ENCODE measurements around the gene VRK1.

The VRK1 gene

GRCh38 chr14:96895658-96896271 lies 98.6 kb downstream of the VRK1 start:
- no peak overlapping the region for H3K27ac ChIP-seq
- no peak for TF ChIP-seq CTCF (conservative IDR thresholded peaks at IDR 0.05)

- TF ChIP-seq CTCF (conservative IDR thresholded peaks at IDR 0.05) = no peak
- no peak overlapping the region for H3K27ac ChIP-seq
Measured at GRCh38 chr14:96897184-96897583, 100.0 kb downstream of the VRK1 start.

DNA sequence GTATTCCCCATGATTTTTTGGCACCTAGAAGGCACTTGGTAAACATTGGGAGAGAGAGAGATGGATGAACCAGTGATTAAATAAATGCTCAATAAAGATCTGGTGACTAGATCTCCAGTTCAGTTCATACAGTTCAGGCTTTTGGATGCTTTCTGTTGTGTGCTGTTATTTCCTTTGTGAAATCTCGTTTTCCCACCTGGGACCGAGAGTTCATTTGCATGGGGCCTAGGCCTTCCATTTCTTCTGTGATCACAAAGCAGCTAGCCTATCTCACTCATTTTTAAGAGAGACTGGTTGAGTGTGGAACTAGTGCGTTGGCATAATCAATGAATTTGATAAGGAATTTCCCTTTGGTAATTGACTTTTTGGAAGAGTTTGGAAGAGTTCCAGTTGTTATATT lies 104.0 kb downstream of the VRK1 start:
- no peak for TF ChIP-seq CTCF (conservative IDR thresholded peaks at IDR 0.05)
- H3K27ac ChIP-seq = no peak overlapping the region

DNA sequence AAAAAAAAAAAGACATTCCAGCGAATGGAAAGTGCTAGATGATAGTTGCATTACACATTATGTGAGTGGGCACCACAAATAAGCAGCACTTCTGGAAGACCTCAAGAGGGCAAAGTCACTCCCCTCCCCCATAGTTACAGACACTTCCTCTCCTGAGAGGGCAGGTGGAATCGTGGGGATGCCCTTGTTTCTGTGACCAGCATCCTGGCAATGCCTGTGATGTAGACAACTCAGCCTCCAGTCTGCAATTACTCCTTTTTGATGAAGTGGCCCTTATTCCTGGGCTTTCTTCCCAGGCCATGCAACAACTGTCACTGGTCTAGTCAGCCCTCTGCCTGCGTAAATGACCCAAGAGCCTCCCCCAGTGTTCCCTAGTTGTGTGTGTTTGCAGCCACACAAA lies 104.8 kb downstream of the VRK1 start:
- no peak for TF ChIP-seq CTCF (conservative IDR thresholded peaks at IDR 0.05)
- no peak overlapping the region for H3K27ac ChIP-seq

DNA sequence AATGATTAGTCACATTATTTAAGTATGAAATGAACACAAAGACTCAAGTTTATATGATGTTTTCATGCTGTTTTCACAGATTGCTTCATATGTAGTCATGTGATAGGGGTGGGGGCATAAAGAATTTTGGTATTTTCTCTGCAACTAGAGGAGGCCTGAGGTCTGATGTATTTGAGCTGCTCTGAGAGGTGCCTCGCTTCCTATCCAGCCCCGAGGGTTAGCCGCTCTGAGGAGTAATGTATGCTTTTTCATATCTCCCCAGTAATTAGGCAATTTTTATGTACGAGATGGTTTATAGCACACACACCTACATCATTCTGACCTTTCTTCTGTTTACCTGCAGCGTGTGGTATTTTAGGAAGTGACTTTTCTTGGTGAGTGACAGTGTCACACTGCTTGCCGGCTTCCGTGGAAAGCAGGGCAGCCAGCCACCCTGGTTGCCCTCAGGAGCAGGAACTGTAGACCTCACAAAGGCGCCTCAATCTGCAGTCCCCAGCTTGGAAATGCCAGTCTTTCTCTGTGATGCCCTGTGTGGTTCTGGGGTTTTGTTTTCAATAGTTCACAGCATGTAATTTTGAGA lies 106.4 kb downstream of the VRK1 start:
- TF ChIP-seq CTCF (conservative IDR thresholded peaks at IDR 0.05) = no peak
- no peak overlapping the region for H3K27ac ChIP-seq

DNA sequence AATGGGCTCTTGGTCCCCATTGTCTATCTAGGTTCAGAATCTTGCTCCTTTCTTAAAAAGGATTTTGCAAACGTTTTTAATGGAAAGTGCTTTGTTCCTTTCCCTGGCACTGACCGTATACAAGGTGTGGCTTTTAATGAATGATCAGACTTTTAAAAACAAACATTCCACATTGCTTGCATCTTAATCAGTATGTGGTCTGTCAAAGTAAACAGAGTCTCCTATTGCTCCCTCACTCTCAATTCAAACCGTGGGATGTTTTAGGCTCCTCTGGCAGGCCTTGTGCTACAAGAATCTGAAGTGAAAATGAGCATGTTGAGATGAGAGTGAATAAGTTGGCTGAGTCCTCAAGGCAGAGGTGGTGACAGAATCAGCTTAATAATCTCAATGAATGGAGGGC lies 107.0 kb downstream of the VRK1 start:
- no peak for TF ChIP-seq CTCF (conservative IDR thresholded peaks at IDR 0.05)

DNA sequence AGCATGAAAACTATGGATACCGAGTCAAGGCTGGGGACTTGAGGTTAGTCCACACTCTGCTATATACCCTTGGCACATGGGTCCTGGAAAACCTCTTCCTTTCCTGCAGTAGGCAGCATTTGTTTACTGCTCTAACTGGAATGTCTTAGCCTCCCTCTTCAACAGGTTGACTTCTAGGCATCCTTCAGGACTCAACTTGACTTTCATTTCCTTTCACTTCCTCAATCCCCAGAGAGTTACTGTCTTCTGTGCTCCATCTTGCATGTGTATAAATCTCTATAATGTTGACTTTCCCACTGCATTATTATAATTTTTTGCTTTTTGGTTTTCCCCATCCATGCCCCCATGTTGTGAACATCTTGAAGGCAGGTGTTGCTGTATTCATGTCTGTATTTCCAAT lies 107.9 kb downstream of the VRK1 start:
- no peak overlapping the region for H3K27ac ChIP-seq
- TF ChIP-seq CTCF (conservative IDR thresholded peaks at IDR 0.05) = no peak

More for the DNA sequence above, 107.0 kb downstream of the VRK1 start:
- H3K27ac ChIP-seq = no peak overlapping the region

Measured in VCaP (cell line).